Measurements from ENCODE around the gene CDH20. TPM values are rescaled to one million over a fixed set of nuclear protein-coding genes. Genes with fewer than 3 reads are reported as not detected.

The CDH20 gene
- polyA plus RNA-seq, 3 donors, result not detected

- no peak overlapping the region for H3K27ac Mint-ChIP-seq
- intact Hi-C loops (cut with micrococcal nuclease), result no loop called here
- no peak for TF ChIP-seq CTCF (IDR thresholded peaks at IDR 0.05)
- no peak overlapping the region for H3K4me3 Mint-ChIP-seq
- Histone ChIP-seq H2AFZ (ENCODE audit: insufficient read depth, low read depth, low read length, poor library complexity, severe bottlenecking) (no peak overlapping the region), H3K36me3 (replicated peaks in 1 of 2; ENCODE audit: control insufficient read depth in 1 of 2, insufficient read depth in 2 of 2, low read length in 2 of 2) (no peaks in the 10 kb centered on the region), H4K20me1 (ENCODE audit: insufficient read depth, low read length) (no peaks in the 10 kb centered on the region), H3K4me3 (replicated peaks in 1 of 3; ENCODE audit: low read depth in 2 of 3, low read length in 3 of 3) (no peak overlapping the region), H3K9ac (ENCODE audit: insufficient read depth, low read length, poor library complexity, severe bottlenecking) (no peak overlapping the region), H3K27me3 (ENCODE audit: control insufficient read depth in 2 of 2, insufficient read depth in 2 of 2, low read length in 2 of 2) (no peaks in the 10 kb centered on the region), H3K9me3 (replicated peaks in 1 of 2; ENCODE audit: control insufficient read depth in 1 of 2, insufficient read depth in 1 of 2, low read length in 2 of 2) (no peaks in the 10 kb centered on the region), H3K79me2 (ENCODE audit: insufficient read depth, low read length) (no peaks in the 10 kb centered on the region), H3K4me2 (replicated peaks; ENCODE audit: extremely low read depth, low read length, poor library complexity, severe bottlenecking) (no peak overlapping the region), H3K27ac (ENCODE audit: low read depth in 1 of 2, low read length in 2 of 2) (no peak overlapping the region), H3K4me1 (ENCODE audit: control insufficient read depth in 1 of 2, insufficient read depth in 2 of 2, low read length in 2 of 2) (no peaks in the 10 kb centered on the region)
- no CpG with 5 or more reads among the region's 2 CpGs for WGBS (ENCODE audit: insufficient coverage)
- no peak for DNase-seq
- H3K27me3 Mint-ChIP-seq (ENCODE audit: low read depth in 3 of 3), result peaks cover 0 to 6% (median 2%) of the 10 kb centered on the region in 3 donors
- H3K4me1 Mint-ChIP-seq, result no peaks in the 10 kb centered on the region
- H3K36me3 Mint-ChIP-seq, result no peaks in the 10 kb centered on the region
- peaks cover 0 to 2% (median 0%) of the 10 kb centered on the region in 7 donors for H3K9me3 Mint-ChIP-seq
Observed at GRCh38 chr18:61531891-61532290, 198.7 kb downstream of the CDH20 start.

GRCh38 chr18:61535401-61535800 lies 202.2 kb downstream of the CDH20 start:
- Mint-ChIP-seq H3K4me3 (no peak overlapping the region), H3K27me3 (ENCODE audit: low read depth in 3 of 3) (peaks cover 0 to 3% (median 2%) of the 10 kb centered on the region in 3 donors), H3K9me3 (peaks cover 0 to 2% (median 1%) of the 10 kb centered on the region in 7 donors), H3K4me1 (no peaks in the 10 kb centered on the region), H3K27ac (no peak overlapping the region), H3K36me3 (no peaks in the 10 kb centered on the region)
- Histone ChIP-seq H3K4me3 (replicated peaks in 1 of 3; ENCODE audit: low read depth in 2 of 3, low read length in 3 of 3) (no peak overlapping the region), H3K4me1 (ENCODE audit: control insufficient read depth in 1 of 2, insufficient read depth in 2 of 2, low read length in 2 of 2) (no peaks in the 10 kb centered on the region), H3K4me2 (replicated peaks; ENCODE audit: extremely low read depth, low read length, poor library complexity, severe bottlenecking) (no peak overlapping the region), H3K36me3 (replicated peaks in 1 of 2; ENCODE audit: control insufficient read depth in 1 of 2, insufficient read depth in 2 of 2, low read length in 2 of 2) (no peaks in the 10 kb centered on the region), H3K27me3 (ENCODE audit: control insufficient read depth in 2 of 2, insufficient read depth in 2 of 2, low read length in 2 of 2) (peaks cover 0 to 2% of the 10 kb centered on the region in 2 donors), H3K79me2 (ENCODE audit: insufficient read depth, low read length) (no peaks in the 10 kb centered on the region), H3K9me3 (replicated peaks in 1 of 2; ENCODE audit: control insufficient read depth in 1 of 2, insufficient read depth in 1 of 2, low read length in 2 of 2) (no peaks in the 10 kb centered on the region), H3K9ac (ENCODE audit: insufficient read depth, low read length, poor library complexity, severe bottlenecking) (no peak overlapping the region), H2AFZ (ENCODE audit: insufficient read depth, low read depth, low read length, poor library complexity, severe bottlenecking) (no peak overlapping the region), H4K20me1 (ENCODE audit: insufficient read depth, low read length) (no peaks in the 10 kb centered on the region), H3K27ac (ENCODE audit: low read depth in 1 of 2, low read length in 2 of 2) (no peak overlapping the region)
- intact Hi-C loops (cut with micrococcal nuclease), result no loop called here
- TF ChIP-seq CTCF (IDR thresholded peaks at IDR 0.05), result no peak
- WGBS (ENCODE audit: insufficient coverage), result no CpG with 5 or more reads among the region's 4 CpGs
- no peak for DNase-seq
